GM18502 (cell line): ENCODE results near the gene PCP2.

Experiments used
- ATAC-seq: cut with Tn5 transposase; IDR thresholded peaks from one replicate; pipeline ENCODE4 v1.9.1; 2021; ENCODE audit warnings: mild to moderate bottlenecking; ENCODE audit not compliant: unreplicated experiment, poor library complexity

Gene PCP2

DNA sequence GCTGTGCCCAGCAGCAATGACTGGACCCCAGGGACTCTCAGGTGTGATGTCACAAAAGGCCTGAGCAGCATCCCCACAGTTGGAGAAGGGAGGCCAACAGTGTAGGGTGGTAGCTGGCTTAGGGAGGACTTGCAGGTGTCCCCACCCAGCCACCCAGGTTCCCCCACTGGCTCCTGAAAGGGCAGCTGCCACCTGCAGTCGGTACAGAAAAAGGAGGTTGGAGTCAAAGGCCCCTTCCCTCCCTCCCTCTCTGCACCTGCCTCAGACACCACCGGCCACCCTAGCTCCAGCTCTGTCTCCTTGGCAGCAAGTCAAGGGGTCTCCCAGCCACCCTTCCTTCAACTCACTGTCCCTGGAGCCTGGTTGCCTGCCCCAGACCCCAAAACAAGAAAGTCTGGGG lies at the start of gene PCP2:
Gene PCP2, minus strand, starts transcription at position 22 of the 400 bp plus-strand sequence. CDS start 262 bp downstream, outside the sequence.
- ATAC-seq: no peak

DNA sequence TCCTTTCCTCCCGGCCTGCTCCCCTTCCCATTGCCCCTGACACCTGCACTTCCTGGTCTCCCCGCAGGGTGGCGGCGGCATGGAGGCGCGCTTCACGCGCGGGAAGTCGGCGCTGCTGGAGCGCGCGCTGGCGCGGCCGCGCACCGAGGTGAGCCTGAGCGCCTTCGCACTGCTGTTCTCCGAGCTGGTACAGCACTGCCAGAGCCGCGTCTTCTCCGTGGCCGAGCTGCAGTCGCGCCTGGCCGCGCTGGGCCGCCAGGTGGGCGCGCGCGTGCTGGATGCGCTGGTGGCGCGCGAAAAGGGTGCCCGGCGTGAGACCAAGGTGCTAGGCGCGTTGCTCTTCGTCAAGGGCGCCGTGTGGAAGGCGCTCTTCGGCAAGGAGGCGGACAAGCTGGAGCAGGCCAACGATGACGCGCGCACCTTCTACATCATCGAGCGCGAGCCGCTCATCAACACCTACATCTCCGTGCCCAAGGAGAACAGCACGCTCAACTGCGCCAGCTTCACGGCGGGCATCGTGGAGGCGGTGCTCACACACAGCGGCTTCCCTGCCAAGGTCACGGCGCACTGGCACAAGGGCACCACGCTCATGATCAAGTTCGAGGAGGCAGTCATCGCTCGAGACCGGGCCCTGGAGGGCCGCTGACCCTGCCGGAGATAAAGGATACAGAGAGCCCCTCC lies 48.8 kb upstream of the PCP2 start:
- ATAC-seq: no peak

DNA sequence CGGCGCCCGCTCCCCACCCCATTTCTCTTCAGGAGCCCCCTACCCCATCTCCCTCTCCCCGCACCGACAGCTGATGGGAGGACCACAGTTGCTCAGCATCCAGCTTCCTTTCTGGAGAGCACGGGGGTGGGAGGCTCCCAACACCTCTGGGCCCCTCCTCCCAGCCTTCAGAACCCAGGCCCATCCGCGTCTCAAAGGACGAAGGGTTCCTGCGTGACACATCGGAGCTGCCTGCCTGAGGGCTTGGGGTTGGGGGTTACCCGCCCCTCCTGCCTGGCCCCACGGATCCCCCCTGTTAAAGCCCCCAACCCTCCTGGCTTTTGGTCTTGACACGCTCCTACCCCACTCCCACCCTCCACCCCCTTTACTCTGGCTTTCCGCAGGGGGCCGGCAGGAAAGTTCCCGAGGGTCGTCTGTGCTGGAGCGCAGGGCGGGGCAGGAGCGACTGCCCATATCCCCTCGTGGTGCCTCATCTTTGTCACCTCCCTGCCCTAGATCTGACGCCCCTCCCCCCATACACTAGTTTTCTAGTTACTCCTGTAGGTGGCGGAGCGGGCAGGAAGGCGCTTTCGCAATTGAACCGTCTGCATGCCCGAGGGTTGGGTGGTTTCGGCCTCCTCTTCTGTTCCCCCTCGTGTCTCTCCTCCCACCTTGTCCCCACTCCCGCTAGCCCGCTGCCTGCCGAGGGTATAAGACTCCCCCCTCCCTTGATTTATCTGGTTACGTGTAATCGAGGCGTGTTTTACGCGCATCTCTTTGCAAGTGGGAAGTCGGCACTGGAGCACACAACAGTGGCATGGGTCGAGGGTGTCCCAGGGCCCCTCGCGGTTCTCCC lies 48.0 kb upstream of the PCP2 start:
- ATAC-seq: no peak

DNA sequence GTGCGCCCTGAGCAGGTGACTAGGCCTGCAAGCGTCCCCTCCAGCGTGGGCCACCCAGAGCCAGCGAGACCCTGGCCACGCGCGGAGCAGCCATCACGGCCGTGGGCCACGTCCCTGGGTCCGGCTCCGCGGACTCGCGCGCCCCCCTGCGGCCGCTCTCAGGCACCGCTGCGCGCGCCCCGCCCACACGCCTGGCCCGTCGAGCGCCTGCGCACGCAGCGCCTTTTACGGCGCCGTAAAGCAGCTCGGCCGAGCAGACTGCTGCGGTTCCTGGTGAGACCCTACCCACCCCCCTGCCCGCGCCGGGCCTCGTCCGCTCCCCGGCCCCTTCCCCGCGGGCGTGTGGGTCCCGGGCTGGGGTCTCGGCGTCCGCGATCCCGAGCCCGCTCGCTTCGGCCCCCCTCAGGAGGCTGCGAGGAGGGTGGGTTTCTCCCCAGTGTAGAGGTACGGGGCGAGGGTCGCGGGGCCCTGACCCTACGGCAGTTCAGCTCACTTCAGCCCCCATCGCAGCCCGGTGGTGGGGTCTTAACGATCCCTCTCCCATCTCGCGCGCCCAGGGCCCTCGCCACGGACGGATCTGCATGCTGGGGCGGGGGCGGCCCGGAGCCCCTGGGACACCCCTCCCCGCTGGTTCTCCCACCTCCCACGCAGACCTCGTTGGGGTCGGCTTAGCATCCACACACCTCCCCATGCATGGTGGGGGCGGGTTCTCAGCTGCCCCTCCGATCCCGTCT lies 47.3 kb upstream of the PCP2 start, which contains the start of gene TRAPPC5:
Gene TRAPPC5, plus strand, starts transcription at position 228 of the 734 bp plus-strand sequence. CDS start 1,421 bp downstream, outside the sequence.
- no peak for ATAC-seq

DNA sequence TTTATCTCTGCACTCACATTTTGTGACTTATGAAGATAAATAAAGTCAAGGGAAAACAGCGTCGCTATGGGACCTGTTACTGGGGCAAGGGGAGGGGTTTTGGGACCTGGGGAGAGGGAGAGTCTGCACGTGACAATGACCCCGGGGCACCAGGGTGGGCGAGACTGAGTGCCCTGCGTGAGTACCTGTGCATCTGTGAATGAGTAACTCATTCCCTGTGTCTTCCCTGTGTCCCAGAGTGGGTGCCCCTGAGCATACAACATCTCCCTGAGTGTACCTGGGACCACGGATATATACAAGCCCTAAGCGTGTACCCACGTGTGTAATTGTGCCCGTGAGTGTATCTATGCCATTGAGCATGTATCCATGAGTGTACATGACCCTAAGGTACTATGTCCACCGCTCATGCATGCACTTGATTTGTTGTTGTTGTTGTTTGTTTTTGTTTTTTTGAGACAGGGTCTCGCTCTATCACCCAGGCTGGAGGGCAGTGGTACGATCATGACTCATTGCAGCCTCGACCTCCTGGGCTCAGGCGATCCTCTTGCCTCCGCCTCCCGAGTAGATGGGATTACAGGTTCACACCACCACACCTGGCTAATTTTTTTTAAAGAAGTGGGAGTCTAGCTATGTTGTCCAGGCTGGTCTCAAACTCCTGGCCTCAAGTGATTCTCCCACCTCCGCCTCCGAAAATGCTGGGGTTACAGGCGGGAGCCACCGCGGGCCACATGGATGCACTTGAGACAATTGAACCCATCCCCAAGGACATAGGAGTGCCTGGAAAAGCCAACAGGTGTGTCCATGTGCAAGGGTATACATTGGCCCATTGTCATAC lies 46.5 kb upstream of the PCP2 start:
- no peak for ATAC-seq

DNA sequence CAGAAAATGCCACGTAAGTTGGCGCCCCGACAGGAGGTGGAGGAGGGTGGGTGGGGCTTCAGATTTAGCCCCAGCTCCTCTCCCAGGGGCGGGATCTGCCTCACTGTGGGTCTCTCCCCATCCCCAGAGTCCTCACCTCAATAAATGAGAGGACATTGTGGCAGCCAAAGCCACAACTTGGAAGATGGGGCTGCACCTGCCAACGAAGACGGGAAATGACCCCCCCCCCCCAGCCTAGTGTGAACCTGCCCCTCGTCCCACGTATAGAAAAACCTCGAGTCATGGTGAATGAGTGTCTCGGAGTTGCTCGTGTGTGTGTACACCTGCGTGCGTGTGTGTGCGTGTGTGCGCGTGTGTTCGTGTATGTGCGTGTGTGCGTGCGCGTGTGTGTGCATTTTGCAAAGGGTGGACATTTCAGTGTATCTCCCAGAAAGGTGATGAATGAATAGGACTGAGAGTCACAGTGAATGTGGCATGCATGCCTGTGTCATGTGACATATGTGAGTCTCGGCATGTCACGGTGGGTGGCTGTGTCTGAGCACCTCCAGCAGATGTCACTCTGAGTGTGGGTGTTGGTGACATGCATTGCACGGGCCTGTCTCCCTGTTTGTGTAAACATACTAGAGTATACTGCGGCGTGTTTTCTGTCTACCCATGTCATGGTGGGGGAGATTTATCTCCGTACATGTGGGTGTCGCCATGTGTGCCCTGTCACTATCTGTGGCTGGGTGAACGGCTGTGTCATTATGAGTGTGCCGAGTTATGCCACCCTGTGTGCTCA lies 45.6 kb upstream of the PCP2 start:
- no peak for ATAC-seq

DNA sequence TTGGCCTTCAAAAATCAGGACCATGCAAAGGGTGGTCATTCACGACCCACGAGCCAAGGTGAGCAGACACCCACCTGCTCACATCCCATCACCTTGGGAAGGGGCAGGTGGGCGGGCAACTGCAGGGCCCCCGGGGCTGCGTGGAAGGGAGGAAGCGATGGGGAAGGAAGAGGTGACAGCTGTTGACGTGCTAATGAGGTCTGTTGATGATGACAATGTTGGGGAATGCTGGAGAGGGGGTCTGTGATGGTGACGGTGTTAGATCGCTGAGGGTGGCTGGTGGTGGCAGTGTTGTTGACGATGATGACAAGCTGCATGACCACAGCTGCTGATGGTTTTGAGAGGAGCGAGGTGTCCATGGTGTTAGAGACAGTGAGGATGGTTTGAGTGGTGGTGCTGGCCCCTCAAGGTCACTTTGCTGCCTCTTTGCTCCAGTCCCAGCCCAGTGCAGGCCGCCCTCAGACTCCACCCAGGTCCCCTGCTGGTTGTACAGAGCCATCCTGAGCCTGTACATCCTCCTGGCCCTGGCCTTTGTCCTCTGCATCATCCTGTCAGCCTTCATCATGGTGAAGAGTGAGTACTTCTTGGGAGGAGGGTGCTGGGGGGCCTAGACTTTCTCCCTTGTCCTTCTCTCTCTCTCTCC lies 44.3 kb upstream of the PCP2 start:
- no peak for ATAC-seq

DNA sequence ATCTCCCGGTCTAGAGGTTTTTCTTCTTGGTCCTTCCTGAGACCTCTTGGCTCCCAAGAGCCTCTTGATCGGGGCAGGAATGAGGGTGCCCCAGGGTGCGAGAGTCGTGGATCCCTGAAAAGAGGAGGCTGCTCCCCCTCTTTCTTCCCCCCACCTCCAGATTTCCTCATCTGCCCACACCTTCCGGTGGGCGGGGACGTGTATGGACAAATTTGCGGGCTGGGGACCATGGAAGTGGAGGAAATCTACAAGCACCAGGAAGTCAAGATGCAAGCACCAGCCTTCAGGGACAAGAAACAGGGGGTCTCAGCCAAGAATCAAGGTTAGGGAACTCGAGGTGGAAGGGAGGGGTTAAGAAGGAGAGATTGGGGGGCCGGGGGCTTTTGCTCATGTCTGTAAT lies 43.3 kb upstream of the PCP2 start, which contains the start of gene MCEMP1:
Gene MCEMP1, plus strand, starts transcription at position 237 of the 400 bp plus-strand sequence. Its CDS starts 31 bp downstream, at position 268.
- ATAC-seq: no peak

DNA sequence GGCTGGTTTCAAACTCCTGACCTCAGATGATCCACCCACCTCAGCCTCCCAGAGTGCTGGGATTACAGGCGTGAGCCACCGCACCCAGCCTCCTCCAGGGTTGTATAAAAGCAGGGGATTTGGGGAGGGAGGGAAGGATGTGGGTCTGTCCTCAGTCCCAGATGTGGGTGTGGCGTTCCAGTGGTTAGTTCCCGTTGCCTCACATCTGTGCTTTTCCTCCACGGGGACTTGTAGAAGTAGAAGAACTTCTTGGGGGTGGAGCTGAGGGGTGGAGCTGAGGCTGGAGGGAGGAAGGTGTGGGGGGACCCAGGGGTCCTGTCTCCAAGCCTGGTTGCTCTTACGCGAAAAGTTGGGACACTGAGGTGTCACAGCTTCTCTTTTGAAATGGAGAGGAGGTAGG lies 42.9 kb upstream of the PCP2 start:
- ATAC-seq: no peak

DNA sequence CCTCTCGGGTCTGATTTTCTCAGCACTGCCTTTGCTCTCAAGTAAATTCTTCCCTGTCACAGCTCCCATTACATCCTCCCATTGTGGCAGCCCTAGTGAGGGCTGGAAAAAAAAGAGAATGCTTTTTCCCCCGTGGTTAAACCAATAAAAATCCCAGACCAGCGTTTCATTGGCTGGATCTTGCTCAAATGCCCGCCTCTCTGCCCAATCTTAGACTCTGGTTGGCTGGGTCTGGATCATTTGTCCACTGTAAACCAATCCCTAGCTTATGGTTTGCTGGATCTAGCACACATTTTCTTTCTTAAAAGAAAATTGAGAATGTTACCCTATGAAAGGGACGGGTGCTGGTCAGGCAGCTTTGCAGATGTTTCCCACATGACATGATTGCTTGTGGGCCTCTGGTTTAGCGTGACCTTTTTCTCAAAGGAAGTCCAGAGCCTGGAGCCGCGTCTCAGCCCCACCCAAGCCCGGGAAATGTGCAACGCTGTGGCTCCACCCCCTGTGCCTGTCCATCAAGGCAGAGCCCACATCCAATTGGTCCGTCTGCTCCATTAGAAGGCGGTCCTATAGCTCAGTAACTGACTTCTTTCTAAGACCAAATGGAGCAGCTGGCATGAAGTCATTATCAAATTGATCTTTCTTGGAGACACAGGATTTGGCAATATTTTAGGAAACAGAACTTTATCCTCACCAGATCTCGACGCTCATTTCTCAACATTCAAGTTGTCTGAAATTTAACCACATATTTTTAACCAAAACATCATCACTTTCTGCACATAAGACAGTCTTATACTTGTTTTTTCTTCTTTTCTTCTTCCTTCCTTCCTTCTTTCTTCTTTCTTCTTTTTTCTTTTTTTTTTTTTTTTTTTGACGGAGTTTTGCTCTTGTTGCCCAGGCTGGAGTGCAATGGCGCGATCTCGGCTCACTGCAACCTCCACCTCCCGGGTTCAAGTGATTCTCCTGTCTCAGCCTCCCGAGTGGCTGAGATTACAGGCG lies 40.8 kb upstream of the PCP2 start:
- no peak for ATAC-seq

DNA sequence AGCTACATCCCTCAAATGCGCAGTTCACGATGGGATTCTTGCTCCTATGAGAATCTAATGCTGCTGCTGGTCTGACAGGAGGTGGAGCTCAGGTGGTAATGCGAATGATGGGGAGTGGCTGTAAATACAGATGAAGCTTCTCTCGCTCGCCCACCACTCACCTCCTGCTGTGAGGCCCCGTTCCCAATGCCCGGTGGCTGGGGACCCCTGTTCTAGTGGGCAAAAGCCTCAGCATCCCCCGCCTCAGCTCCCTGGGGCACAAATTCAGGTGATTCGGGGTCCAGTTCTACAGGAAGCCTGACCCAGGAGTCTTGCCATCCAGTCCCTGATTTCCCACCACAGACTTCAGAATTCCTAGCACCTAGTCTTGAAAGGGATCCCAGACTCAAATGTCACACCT lies 39.0 kb upstream of the PCP2 start:
- ATAC-seq: no peak

DNA sequence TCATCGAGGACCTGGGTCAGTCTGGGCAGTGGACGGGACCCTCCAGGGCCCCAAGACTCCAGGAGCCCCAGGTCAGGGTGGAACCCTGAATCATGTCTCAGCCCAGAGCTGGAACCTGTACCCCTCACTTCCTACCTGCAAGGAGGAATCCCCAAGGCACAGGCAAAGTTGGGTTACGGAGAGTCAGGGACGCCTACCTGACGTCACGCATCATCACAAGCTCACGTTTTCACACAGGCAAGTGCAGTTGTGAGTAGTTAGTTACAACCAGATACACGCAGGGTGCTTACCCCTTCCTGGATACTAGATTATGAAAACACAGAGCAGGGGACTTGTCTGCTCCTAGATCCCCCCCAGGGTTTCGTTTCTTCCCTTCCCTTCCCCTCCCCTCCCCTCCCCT lies 37.3 kb upstream of the PCP2 start:
- ATAC-seq: no peak

DNA sequence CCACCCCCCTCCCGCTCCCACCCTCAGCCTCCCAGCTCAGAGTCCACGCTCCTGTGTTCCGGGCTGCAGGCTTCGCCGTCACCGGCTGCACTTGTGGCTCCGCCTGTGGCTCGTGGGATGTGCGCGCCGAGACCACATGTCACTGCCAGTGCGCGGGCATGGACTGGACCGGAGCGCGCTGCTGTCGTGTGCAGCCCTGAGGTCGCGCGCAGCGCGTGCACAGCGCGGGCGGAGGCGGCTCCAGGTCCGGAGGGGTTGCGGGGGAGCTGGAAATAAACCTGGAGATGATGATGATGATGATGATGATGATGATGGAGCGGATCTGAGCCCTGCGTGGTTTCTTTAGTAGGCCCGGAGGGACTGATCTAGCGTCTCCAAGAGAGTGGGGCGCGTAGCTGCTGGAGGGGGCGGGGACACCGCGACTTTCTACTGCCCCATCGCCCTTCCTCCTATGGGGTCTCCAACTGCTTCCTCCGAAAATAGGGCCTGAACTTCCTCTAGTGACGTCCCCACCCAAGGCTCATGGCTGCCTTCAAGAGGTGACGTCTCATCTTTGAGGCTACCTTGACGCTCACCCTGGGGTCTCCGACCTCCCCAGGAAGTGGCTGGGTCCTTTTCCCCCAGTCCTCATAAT lies 36.7 kb upstream of the PCP2 start:
- ATAC-seq: no peak

DNA sequence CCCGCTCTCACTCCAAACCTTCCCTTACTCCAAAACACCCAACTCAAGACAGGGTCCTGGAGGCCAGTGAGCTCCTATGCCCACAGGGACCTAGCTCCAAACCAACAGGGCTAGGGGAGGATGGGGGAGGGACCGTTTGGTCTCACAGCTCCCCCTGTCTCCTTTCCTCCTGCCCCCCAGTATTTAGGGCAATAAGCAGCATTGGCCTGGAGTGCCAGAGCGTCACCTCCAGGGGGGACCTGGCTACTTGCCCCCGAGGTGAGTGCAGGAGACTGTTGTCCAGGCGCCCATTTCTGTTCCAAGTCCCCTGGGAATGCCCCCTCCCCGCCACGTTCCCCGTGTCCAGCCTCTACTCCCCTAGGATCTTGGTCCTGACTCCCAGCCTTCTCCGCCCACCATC lies 36.1 kb upstream of the PCP2 start:
- ATAC-seq: no peak

DNA sequence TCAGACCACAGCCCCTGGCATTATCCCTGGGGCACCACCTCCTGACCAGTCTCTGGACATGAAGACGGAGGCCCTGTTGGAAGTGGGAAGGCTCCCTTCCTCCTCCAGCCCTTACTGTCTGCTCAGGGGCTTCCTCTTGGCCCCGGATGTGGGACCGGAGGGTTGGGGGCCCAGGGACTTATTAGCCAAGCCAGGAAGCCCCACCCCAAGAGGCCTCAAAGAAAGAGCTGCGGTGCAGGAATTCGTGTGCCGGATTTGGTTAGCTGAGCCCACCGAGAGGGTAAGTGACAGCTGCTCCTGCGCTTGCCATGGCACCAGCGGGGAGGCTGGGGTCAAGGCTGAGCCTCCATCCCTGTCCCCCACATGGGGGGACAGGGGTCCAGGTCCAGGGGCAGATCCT lies 35.3 kb upstream of the PCP2 start, which contains the start of gene RETN:
Gene RETN, plus strand, starts transcription at position 208 of the 400 bp plus-strand sequence. CDS start 278 bp downstream, outside the sequence.
- ATAC-seq: no peak

DNA sequence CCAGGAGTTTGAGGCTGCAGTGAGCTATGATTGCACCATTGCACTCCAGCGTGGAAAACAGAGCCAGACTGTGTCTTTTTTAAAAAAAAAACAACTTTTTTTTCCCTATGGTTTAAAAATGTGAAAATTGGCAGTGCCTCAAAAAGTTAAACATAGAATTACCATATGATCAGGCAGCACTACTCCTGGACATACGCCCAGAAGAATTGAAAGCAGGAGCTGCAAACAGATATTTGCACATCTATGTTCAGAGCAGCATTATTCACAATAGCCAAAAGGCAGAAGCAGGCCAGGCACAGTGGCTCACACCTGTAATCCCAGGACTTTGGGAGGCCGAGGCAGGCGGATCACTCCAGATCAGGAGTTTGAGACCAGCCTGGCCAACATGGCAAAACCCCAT lies 31.6 kb upstream of the PCP2 start:
- no peak for ATAC-seq

DNA sequence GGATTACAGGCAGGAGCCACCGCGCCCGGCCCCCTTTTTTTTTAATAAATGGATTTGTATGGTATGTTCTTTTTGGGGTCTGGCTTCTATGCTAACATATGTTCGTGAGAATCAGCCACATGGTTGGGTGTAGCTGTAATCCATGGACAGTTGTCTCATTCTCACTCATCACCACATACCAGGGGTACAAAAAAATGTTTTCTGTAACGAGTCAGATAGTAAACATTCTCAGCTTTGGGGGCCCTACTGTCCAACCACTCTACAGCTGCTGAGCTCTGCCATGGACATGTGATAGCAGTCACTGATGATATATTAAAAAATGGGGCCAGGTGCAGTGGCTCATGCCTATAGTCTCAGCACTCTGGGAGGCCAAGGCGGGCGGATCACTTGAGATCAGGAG lies 30.2 kb upstream of the PCP2 start:
- no peak for ATAC-seq
